Stomach (tissue), 9 donors: ENCODE results near the gene TMEM151B. TPM values are rescaled to one million over a fixed set of nuclear protein-coding genes. Genes with fewer than 3 reads are reported as not detected.

Source experiments
- DNase-seq, 2 donors: peaks; one replicate each; pipeline versions ENCODE4 v3.0.0 to v3.0.0-alpha.2; 2013 to 2019
- H3K27ac ChIP-seq, 5 donors: fragments of 200-600 bp in 4 of 5; sonication (generic) in 4 of 5; one replicate each; pipeline ENCODE4 v1.5.1; 2013 to 2019; ENCODE audit warnings: mild to moderate bottlenecking in 1 of 5, moderate library complexity in 1 of 5
- H3K27me3 ChIP-seq, 3 donors: fragments of 200-600 bp; sonication (generic); one replicate each; pipeline ENCODE4 v1.5.1; 2017 to 2019; ENCODE audit warnings: mixed run types in 1 of 3
- H3K36me3 ChIP-seq, 4 donors: fragments of 200-600 bp; sonication (generic); 1 replicate in 3 of 4; 2 replicates in 1 of 4; pipeline ENCODE4 v1.5.1; 2016 to 2019
- H3K4me1 ChIP-seq, 4 donors: fragments of 200-600 bp; sonication (generic); one replicate each; pipeline ENCODE4 v1.5.1; 2016 to 2019
- H3K4me3 ChIP-seq, 4 donors: fragments of 200-600 bp; sonication (generic) in 3 of 4; one replicate each; pipeline ENCODE4 v1.5.1; 2016 to 2019; ENCODE audit warnings: mild to moderate bottlenecking in 1 of 4
- H3K9me3 ChIP-seq, 4 donors: fragments of 200-600 bp; sonication (generic); one replicate each; pipeline ENCODE4 v1.5.1; 2016 to 2019
- EP300 ChIP-seq: sonication (generic); formaldehyde crosslinking; IDR thresholded peaks from one replicate; pipeline ENCODE4 v1.6.1; 2017; ENCODE audit warnings: antibody characterized with exemption
- POLR2A ChIP-seq, 4 donors: fragments of 450-650 bp; IDR thresholded peaks; one replicate each; pipeline ENCODE4 v1.6.1; 2016; ENCODE audit warnings: antibody characterized with exemption in 4 of 4, control low read depth in 2 of 4, mild to moderate bottlenecking in 1 of 4, moderate library complexity in 1 of 4
- POLR2AphosphoS5 ChIP-seq, 3 donors: sonication (generic); formaldehyde crosslinking; IDR thresholded peaks; one replicate each; pipeline ENCODE4 v1.6.1; 2016; ENCODE audit warnings: antibody characterized with exemption in 3 of 3
- WGBS, 5 donors: extraction: QIAGEN DNeasy Blood & Tissue Kit in 3 of 5; methylation state at CpG; one replicate each; pipeline versions ENCODE4 v1.1.5 to v1.1.7; 2013 to 2018; 5-methylcytosine and 5-hydroxymethylcytosine counted together
- intact Hi-C: fragments of 100-400 bp; cut with DNase I; formaldehyde crosslinking; loops from one replicate; pipeline ENCODE4 v1.15.1; 2023; ENCODE audit warnings: low total_unique reads
- polyA plus RNA-seq, 3 donors: library from polyadenylated mRNA; stranded (reverse); fragments of 200-250 nt; gene quantifications; one replicate each; pipeline ENCODE4 v1.2.3, GENCODE V29; 2013
- total RNA-seq, 5 donors: library from RNA; depleted of rRNA; stranded (reverse); fragments of >200 nt; gene quantifications; one replicate each; pipeline versions ENCODE4 v1.1.0 to v1.2.3, GENCODE V29; 2014 to 2016
- TF ChIP-seq, protein P1 (sequence below), 7 experiments: fragments of 450-650 bp in 4 of 7; fragments of 200-600 bp in 3 of 7; sonication (generic) in 3 of 7; IDR thresholded peaks; one replicate each; pipeline ENCODE4 v1.5.1; 2016 to 2019; ENCODE audit warnings: antibody characterized with exemption in 7 of 7, control low read depth in 2 of 7, mild to moderate bottlenecking in 1 of 7
- donor health status: healthy with polysubstance abuse.
- donor health status: Bipolar disorder and iron deficiency.
- donor health status: healthy.

The TMEM151B gene
- total and polyA plus RNA-seq, 8 donors = 0.12 to 0.29 (median 0.23) TPM; not detected in 4

DNA sequence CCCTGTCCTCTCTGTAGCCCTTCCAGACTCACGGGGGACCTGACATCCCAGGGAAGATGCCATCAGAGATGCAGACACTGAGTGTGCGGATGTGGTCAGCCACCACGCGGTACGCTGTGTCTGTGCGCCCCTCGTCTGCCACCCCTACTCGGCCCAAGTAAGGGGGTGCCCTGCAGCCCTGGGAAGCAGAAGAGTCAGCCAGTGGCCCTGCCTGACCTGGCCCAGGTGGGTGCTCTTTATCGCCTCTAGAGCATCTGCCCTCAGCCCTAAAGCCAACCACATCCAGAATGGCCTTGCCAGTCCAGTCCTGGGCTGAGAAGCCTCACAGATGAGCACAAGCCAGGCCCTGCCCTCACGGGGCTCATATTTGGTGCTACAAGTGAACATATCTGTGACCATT is 37.0 kb downstream of the TMEM151B start:
- Histone ChIP-seq H3K4me3 (no peak overlapping the region), H3K27ac (no peak overlapping the region), H3K9me3 (no peaks in the 10 kb centered on the region), H3K4me1 (peaks cover 3 to 10% (median 7%) of the 10 kb centered on the region in 4 donors), H3K36me3 (peaks cover 74 to 97% (median 93%) of the 10 kb centered on the region in 4 donors), H3K27me3 (no peaks in the 10 kb centered on the region)
- 94 to 98% (median 95%) methylated on average over 9 to 10 of the region's 10 CpGs for WGBS, 5 donors
- intact Hi-C loops = no loop called here
- DNase-seq = no peak
- TF ChIP-seq, protein P1, sequence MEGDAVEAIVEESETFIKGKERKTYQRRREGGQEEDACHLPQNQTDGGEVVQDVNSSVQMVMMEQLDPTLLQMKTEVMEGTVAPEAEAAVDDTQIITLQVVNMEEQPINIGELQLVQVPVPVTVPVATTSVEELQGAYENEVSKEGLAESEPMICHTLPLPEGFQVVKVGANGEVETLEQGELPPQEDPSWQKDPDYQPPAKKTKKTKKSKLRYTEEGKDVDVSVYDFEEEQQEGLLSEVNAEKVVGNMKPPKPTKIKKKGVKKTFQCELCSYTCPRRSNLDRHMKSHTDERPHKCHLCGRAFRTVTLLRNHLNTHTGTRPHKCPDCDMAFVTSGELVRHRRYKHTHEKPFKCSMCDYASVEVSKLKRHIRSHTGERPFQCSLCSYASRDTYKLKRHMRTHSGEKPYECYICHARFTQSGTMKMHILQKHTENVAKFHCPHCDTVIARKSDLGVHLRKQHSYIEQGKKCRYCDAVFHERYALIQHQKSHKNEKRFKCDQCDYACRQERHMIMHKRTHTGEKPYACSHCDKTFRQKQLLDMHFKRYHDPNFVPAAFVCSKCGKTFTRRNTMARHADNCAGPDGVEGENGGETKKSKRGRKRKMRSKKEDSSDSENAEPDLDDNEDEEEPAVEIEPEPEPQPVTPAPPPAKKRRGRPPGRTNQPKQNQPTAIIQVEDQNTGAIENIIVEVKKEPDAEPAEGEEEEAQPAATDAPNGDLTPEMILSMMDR (IDR thresholded peaks at IDR 0.05) = no peak
- no peak for TF ChIP-seq POLR2AphosphoS5 (IDR thresholded peaks at IDR 0.05)
- TF ChIP-seq EP300 = no peak
- no peak for TF ChIP-seq POLR2A (IDR thresholded peaks at IDR 0.05)

DNA sequence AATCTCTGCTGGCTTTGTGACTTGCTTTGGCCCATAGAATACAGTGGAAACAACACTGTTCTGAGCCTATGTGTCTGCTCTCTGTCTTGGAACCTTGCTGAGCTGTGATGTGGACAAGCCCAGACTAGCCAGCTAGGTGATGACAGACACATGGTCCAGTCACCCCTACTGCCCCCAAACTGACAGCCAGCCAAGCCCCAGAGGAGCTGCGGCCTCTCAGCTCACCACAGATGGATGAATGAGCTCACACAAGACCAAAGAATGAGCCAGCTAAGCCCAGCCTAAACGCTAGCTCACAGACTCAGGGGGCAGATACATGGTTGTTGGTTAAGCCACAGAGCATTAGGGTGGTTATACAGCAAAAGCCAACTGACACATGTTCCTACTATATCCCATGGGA is 38.8 kb downstream of the TMEM151B start:
- H3K4me1 ChIP-seq = peaks cover 6 to 16% (median 13%) of the 10 kb centered on the region in 4 donors
- no peaks in the 10 kb centered on the region for H3K9me3 ChIP-seq
- no peak overlapping the region for H3K27ac ChIP-seq
- no peak for DNase-seq
- no peak for TF ChIP-seq POLR2AphosphoS5 (IDR thresholded peaks at IDR 0.05)
- TF ChIP-seq POLR2A (IDR thresholded peaks at IDR 0.05) = no peak
- TF ChIP-seq, protein P1 (IDR thresholded peaks at IDR 0.05) = no peak
- TF ChIP-seq EP300 = no peak
- H3K36me3 ChIP-seq = peaks cover 55 to 78% (median 74%) of the 10 kb centered on the region in 4 donors
- H3K27me3 ChIP-seq = no peaks in the 10 kb centered on the region
- no peak overlapping the region for H3K4me3 ChIP-seq
- WGBS, 5 donors = 79 to 92% (median 86%) methylated on average over 2 of the region's 2 CpGs
- intact Hi-C loops = no loop called here

DNA sequence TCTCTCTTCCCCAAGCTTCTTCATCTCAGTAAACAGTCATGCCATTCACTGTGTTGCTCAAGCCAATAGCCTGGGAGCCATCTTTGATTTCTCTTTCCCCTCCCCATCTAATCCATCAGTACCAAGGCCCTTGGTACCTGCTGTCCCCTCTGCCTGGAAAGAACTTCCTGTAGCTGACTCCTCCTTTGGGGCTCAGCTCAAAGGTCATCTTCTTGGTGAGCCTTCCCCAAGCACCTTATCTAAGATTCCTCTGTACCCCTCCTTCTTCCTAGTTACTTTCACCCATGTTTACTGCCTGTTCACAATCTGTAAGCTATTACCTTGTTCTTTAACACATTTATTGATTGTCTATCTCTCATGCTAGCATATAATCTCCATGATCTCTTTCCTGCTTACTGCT is 39.4 kb downstream of the TMEM151B start:
- DNase-seq = no peak
- intact Hi-C loops = no loop called here
- Histone ChIP-seq H3K27me3 (no peaks in the 10 kb centered on the region), H3K36me3 (peaks cover 50 to 72% (median 69%) of the 10 kb centered on the region in 4 donors), H3K27ac (no peak overlapping the region), H3K9me3 (no peaks in the 10 kb centered on the region), H3K4me3 (no peak overlapping the region), H3K4me1 (peaks cover 6 to 16% (median 13%) of the 10 kb centered on the region in 4 donors)
- TF ChIP-seq, protein P1 (IDR thresholded peaks at IDR 0.05) = no peak
- TF ChIP-seq POLR2A (IDR thresholded peaks at IDR 0.05) = no peak
- TF ChIP-seq POLR2AphosphoS5 (IDR thresholded peaks at IDR 0.05) = no peak
- no peak for TF ChIP-seq EP300

DNA sequence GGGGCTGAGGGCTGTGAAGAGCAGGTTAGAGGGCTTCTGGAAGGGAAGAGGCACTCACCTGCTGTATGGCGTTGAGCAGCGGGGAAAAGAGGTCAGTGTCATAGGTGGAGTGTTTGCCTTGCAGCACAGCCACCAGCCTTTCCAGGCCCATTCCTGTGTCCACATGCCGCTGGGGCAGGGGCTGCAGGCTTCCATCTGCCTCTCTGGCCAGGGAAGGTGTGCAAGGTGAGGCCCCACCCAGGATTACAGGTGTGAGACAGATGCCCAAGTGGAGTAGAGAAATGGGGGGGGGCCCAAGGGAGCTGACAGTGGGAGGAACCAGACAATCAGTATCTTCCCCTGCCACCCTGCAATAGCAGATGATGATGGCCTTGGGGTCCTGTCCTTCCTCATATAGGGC is 40.0 kb downstream of the TMEM151B start:
- peaks cover 6 to 16% (median 13%) of the 10 kb centered on the region in 4 donors for H3K4me1 ChIP-seq
- DNase-seq = no peak
- no peak overlapping the region for H3K4me3 ChIP-seq
- no peak overlapping the region for H3K27ac ChIP-seq
- H3K36me3 ChIP-seq = peaks cover 45 to 66% (median 63%) of the 10 kb centered on the region in 4 donors
- no peak for TF ChIP-seq POLR2AphosphoS5 (IDR thresholded peaks at IDR 0.05)
- no peak for TF ChIP-seq POLR2A (IDR thresholded peaks at IDR 0.05)
- TF ChIP-seq, protein P1 (IDR thresholded peaks at IDR 0.05) = no peak
- TF ChIP-seq EP300 = no peak
- no peaks in the 10 kb centered on the region for H3K27me3 ChIP-seq
- H3K9me3 ChIP-seq = no peaks in the 10 kb centered on the region
- whole genome bisulfite sequencing, 5 donors = 87 to 99% (median 95%) methylated on average over 3 of the region's 3 CpGs
- intact Hi-C loops = no loop called here
